ENCODE data around the gene STATH.
"Not testable (repeated sequence)": the region's sequence is repeated elsewhere in the genome, so short reads cannot be mapped to it uniquely, and the experiment has no call there.

STATH gene, protein sequence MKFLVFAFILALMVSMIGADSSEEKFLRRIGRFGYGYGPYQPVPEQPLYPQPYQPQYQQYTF

GRCh38 chr4:69995526-69996016 is at the start of gene STATH:
STATH (plus strand) TSS chr4:69995966; CDS start chr4:69998438, 2,472 bp downstream.
- DNase-seq = no peak

DNA sequence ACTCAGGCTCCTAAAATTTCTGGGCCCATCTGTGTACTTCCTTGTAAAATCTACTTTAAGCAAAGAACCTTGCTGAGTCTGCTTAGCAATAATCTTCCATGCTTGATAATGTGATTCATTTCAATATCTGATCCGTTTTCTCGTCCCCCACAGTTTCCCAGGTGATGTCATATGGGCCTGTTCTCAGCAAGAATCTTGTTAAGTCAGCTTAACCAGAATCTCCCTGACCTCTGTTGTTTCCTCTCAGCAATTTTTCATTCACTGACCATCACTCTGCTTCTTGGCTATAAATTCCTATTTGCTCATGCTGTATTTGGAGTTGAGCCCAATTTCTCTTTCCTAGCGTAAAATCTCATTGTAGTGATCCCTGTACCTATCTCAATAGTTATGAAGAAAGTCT is 44.2 kb upstream of the STATH start:
- no peak for DNase-seq

- DNase-seq = no peak
Observed at GRCh38 chr4:69957209-69957608, 38.6 kb upstream of the STATH start.

DNA sequence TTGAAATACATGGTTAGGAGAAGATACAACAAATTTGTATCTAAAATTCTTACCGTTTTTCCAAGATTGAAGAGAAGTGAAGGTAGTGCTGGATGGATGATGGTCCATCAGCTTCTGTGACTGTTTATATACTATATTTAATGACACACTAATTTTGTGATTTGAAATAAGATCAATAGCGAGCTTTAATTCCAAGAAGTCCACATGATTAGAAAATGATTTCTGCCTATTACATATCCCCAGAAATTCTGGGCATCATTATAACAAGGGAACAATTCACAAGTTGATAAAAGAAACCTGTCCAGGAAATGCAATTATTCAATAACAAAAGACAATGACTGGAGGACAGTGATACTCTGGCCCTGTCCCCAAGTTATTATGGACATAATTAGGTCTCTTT is 30.1 kb upstream of the STATH start, which contains the start of gene CSN2:
Gene CSN2, minus strand, starts transcription at position 101 of the 400 bp plus-strand sequence. CDS start 4,733 bp downstream, outside the sequence.
- DNase-seq = no peak

DNA sequence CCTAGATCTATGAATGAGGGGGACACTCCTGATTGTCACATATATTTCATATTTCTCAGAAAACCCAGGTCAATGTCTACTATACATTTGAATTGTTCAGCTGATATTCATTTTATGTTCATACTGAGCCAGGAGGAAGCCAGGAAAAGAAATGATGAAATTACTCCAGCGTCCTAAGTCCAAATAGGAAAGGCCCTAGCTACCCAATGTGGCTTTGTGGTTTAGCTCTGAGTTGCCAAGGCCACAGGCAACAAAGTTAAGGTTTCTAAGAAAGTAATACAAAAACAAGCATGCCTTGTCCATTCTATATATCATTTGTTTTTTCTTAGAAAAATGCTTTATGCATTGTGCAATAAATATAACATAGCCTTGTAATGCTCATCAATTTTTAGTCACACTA is 25.7 kb upstream of the STATH start:
- DNase-seq = no peak

DNA sequence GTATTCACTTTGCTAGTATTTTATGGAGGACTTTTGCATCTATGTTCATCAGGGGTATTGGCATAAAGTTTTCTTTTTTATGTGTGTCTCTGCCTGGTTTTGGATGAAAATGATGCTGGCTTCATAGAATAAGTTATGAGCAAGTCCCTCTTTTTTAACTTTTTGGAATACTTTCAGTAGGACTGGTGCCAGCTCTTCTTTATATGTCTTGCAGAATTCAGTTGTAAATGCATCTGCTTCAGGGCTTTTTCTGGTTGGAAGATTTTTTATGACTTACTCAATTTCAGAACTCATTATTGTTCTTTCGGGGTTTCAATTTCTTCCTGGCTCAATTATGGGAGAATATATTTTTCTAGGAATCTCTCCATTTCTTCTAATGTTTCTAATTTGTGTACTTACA is 21.1 kb upstream of the STATH start:
- no peak for DNase-seq

GRCh38 chr4:69977582-69977981 is 18.2 kb upstream of the STATH start:
- no peak for DNase-seq

- peak; percentile 30 for DNase-seq
Observed at GRCh38 chr4:69984030-69984443, 11.7 kb upstream of the STATH start.

- DNase-seq = no peak
Observed at GRCh38 chr4:69986663-69987062, 9.1 kb upstream of the STATH start.

DNA sequence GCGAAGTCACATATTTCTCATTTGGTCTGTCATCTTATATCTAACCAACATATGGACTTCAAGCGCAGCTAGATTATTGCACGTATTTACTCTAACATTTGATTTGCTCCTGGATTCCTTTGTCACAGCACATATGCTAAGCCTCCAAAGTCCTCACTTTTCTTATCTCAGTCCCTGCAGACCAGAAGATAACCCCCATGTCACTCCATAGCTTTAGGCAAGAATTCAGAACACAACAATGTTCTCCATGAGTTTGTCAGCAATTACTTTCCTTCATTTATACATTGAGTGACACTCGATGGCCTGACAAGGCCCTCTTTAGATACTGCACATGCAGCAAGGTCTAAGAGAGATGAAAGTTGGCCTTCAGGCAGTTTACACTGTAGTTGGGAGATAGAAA is 4.8 kb upstream of the STATH start:
- DNase-seq = no peak

DNA sequence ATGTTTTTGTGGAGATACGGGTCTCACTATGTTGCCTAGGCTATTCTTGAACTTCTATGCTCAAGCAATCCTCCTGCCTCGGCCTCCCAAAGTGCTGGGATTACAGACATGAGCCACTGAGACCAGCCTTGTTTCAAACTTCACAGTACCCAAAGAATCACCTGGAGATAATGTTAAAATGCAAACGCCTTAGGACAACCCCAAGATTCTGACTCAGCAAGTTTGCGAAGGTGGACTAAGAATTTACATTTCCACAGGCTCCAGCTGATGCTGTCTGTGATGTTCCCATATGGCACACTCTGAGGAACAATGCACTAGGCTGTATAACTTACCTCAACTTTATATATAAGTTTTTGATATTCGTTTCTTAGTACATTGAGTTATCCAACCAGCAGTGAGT is 984 bp upstream of the STATH start:
- no peak for DNase-seq

GRCh38 chr4:69999420-69999819 is 3.7 kb downstream of the STATH start:
- no peak for DNase-seq

DNA sequence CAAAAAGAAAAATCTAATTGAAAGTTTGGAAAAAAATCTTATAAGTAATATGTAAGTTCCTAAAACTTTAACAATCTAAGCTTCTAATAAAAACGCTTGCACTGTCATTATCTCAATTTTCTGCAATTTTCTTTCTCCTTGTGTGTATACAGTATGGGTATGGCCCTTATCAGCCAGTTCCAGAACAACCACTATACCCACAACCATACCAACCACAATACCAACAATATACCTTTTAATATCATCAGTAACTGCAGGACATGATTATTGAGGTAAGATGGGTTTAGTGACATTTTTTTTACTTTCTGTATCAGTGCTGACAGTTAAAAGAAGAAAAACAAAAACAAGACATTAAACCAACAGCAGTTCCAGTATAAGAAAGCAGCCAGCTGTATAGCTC is 4.9 kb downstream of the STATH start:
- no peak for DNase-seq

- no peak for DNase-seq
Observed at GRCh38 chr4:70002507-70002906, 6.7 kb downstream of the STATH start.

- no peak for DNase-seq
Observed at GRCh38 chr4:70008771-70009170, 13.0 kb downstream of the STATH start.

DNA sequence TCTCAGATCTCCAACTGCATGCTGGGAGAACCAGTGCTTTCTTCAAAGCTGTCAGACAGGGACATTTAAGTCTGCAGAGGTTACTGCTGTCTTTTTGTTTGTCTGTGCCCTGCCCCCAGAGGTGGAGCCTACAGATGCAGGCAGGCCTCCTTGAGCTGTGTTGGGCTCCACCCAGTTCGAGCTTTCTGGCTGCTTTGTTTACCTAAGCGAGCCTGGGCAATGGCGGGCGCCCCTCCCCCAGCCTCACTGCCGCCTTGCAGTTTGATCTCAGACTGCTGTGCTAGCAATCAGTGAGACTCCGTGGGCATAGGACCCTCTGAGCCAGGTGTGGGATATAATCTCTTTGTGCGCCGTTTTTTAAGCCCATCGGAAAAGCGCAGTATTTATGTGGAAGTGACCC is 23.2 kb downstream of the STATH start:
- not testable (repeated sequence) for DNase-seq

GRCh38 chr4:70023218-70023617 is 27.5 kb downstream of the STATH start:
- no peak for DNase-seq

DNA sequence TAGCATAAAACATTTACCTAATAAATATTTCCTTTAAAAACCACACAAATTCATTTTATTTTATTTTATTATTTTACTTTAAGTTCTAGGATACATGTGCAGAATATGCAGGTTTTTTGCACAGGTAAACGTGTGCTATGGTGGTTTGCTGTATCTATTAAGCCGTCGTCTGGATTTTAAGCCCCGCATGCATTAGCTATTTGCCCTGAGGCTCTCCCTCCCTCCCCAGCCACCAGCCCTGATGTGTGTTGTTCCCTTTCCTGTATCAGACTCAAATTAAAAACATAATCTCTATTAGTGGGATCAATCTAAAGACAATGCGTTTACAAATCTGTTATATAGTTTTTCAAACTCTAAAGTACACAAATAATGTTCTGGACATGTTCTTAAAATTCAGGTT is 31.2 kb downstream of the STATH start:
- no peak for DNase-seq

- DNase-seq = not testable (repeated sequence)
Observed at GRCh38 chr4:70028159-70028558, 32.4 kb downstream of the STATH start, which contains the start of gene HTN3. HTN3 (plus strand) TSS chr4:70028459; CDS start chr4:70030741, 2,282 bp downstream.

DNA sequence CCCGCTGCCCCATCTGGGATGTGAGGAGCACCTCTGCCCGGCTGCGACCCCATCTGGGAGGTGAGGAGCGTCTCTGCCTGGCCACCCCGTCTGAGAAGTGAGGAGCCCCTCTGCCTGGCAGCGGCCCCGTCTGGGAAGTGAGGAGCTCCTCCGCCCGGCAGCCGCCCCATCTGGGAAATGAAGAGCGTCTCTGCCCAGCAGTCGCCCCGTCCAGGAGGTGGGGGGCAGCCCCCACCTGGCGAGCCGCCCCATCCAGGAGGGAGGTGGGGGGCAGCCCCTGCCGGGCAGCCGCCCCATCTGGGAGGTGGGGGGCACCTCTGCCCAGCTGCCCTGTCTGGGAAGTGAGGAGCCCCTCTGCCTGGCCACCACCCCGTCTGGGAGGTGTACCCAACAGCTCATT is 41.8 kb downstream of the STATH start:
- not testable (repeated sequence) for DNase-seq

GRCh38 chr4:70039928-70040327 is 44.2 kb downstream of the STATH start:
- not testable (repeated sequence) for DNase-seq

DNA sequence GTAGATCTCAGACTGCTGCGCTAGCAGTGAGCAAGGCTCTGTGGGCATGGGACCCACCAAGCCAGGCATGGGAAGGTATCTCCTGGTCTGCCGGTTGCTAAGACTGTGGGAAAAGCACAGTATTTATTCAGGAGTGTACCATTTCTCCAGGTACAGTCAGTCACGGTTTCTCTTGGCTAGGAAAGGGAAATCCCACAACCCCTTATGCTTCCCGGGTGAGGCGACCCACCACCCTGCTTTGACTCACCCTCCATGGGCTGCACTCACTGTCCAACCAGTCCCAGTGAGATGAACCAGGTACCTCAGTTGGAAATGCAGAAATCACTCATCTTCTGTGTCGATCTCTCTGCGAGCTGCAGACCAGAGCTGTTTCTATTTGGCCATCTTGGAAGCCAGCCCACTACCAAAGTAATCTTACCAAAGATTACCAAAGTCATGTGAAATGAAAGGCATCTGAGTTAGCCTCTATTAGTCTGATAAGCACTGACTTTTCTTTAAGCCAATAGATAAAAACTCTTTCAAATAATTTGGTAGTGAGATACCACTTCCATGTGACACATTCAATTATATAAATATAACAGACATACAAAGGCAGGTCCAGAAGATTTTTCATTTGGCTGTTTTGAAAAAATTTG is 46.0 kb downstream of the STATH start:
- no peak for DNase-seq

GRCh38 chr4:70050138-70050537 is 54.4 kb downstream of the STATH start, which contains the start of gene HTN1:
HTN1 (plus strand) TSS chr4:70050438; CDS start chr4:70053077, 2,639 bp downstream.
- DNase-seq = not testable (repeated sequence)

Measured in eye (tissue), 1 donor.